ENCODE measurements around the gene CDYL2.

Gene CDYL2

DNA sequence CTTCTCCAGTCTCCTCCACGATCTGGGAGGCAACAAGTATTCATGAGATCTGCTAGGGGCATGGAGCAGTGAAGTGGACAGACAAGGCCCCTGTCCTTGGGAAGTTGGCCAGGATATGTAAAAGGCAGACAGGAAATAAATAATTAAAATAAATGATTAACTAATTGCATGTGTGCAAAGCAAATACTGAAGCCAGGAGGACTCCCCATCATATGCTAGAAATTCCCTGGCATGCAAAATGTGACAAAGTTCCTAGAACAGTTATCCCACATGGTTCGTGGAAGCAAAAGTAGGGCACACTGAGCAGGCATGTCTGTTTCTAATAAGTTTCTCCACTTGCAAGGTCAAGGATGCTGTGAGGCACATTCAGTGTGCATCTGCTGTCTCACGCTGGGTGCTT is 86.8 kb downstream of the CDYL2 start:
- H3K9me3 ChIP-seq (ENCODE audit: control insufficient read depth, low read length) = no peaks in the 10 kb centered on the region
- H3K36me3 ChIP-seq (ENCODE audit: control insufficient read depth, insufficient read depth, low read length) = no peaks in the 10 kb centered on the region
- H3K4me3 ChIP-seq (ENCODE audit: low read length) = no peak overlapping the region
- H3K9ac ChIP-seq (ENCODE audit: low read length) = no peak overlapping the region
- H3K4me1 ChIP-seq (ENCODE audit: control insufficient read depth, insufficient read depth, low read length) = no peaks in the 10 kb centered on the region
- no peaks in the 10 kb centered on the region for H3K27me3 ChIP-seq (ENCODE audit: control insufficient read depth, insufficient read depth, low read length)

DNA sequence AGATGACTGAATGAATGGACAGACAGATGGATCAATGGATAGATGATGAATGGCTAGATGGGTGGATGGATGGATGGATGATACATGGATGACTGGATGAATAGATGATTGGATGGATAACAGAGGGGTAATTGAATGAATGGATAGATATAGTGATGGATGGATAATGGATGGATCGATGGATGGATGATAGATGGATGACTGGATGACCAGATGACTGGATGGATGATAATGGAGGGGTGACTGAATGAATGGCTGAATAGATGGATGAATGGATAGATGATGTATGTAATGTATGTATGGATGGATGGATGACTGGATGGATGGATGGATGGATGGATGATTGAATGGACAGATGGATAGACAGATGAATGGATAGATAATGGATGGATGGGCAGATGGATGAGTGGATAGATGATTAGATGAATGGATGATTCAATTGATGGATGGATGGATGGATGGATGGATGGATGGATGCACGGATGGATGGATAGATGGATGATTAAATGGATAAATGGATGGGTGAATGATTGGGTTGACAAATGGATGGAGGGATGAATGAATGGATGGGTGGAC is 87.7 kb downstream of the CDYL2 start:
- Histone ChIP-seq H3K27me3 (ENCODE audit: control insufficient read depth, insufficient read depth, low read length) (no peaks in the 10 kb centered on the region), H3K9ac (ENCODE audit: low read length) (no peak overlapping the region), H3K36me3 (ENCODE audit: control insufficient read depth, insufficient read depth, low read length) (no peaks in the 10 kb centered on the region), H3K4me1 (ENCODE audit: control insufficient read depth, insufficient read depth, low read length) (no peaks in the 10 kb centered on the region), H3K9me3 (ENCODE audit: control insufficient read depth, low read length) (no peaks in the 10 kb centered on the region), H3K4me3 (ENCODE audit: low read length) (no peak overlapping the region)

DNA sequence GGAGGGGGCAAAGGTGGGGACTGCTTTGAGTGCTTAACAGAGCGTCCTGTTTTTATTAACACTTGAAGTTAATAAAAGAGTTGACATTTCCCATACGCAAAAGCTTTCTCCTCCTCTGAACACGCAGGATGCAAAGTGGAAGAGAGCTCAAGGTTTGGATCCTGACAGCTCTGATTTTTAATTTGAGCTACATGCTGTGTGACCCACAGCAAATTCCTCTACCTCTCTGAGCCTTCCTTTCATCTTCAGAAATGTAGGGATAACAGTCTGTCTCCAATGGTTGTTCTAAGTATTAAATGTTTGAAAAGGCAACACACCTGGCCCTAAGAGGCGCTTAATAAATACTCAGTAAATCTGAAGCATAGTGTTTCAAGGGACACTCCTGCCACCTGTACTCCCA is 93.0 kb downstream of the CDYL2 start:
- no peaks in the 10 kb centered on the region for H3K9me3 ChIP-seq (ENCODE audit: control insufficient read depth, low read length)
- no peaks in the 10 kb centered on the region for H3K36me3 ChIP-seq (ENCODE audit: control insufficient read depth, insufficient read depth, low read length)
- no peaks in the 10 kb centered on the region for H3K4me1 ChIP-seq (ENCODE audit: control insufficient read depth, insufficient read depth, low read length)
- H3K4me3 ChIP-seq (ENCODE audit: low read length) = no peak overlapping the region
- no peak overlapping the region for H3K9ac ChIP-seq (ENCODE audit: low read length)
- no peaks in the 10 kb centered on the region for H3K27me3 ChIP-seq (ENCODE audit: control insufficient read depth, insufficient read depth, low read length)

DNA sequence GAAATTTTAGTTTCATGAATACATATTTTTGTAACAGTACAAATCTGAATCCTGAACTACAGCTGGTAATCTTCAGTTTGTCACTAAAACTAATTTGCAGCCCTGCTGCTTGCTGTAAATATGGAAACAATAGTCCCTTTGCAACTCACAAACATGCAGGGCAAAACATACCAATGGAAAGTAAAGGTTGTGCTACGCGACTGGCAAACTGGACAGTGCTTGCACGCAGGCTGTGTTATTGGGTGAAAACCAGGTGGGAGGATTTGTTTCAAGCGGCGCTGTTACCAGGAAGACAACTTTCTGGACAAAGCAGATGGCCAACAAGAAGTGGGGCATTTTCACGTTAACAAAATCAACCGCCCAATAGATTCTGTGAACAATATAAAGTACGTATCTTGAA is 93.5 kb downstream of the CDYL2 start:
- H3K36me3 ChIP-seq (ENCODE audit: control insufficient read depth, insufficient read depth, low read length) = no peaks in the 10 kb centered on the region
- no peak overlapping the region for H3K4me3 ChIP-seq (ENCODE audit: low read length)
- H3K27me3 ChIP-seq (ENCODE audit: control insufficient read depth, insufficient read depth, low read length) = no peaks in the 10 kb centered on the region
- no peaks in the 10 kb centered on the region for H3K9me3 ChIP-seq (ENCODE audit: control insufficient read depth, low read length)
- H3K4me1 ChIP-seq (ENCODE audit: control insufficient read depth, insufficient read depth, low read length) = no peaks in the 10 kb centered on the region
- no peak overlapping the region for H3K9ac ChIP-seq (ENCODE audit: low read length)

DNA sequence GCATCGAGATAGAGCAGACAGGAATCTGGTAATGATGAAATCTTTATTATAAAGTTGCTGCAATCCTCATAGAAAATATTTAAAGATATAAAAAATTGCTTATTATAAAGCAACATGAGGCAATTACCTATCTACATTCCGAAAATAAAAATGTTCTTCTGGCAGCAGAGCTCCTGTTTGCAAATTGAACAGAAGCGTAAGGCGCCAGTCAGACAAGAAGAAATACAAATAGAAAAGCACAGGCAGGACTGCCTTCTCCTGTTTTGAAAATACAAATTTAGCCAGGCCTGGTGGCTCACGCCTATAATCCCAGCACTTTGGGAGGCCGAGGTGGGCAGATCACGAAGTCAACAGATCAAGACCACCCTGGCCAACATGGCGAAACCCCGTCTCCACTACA is 95.6 kb downstream of the CDYL2 start:
- Histone ChIP-seq H3K36me3 (ENCODE audit: control insufficient read depth, insufficient read depth, low read length) (no peaks in the 10 kb centered on the region), H3K9me3 (ENCODE audit: control insufficient read depth, low read length) (no peaks in the 10 kb centered on the region), H3K4me3 (ENCODE audit: low read length) (no peak overlapping the region)

DNA sequence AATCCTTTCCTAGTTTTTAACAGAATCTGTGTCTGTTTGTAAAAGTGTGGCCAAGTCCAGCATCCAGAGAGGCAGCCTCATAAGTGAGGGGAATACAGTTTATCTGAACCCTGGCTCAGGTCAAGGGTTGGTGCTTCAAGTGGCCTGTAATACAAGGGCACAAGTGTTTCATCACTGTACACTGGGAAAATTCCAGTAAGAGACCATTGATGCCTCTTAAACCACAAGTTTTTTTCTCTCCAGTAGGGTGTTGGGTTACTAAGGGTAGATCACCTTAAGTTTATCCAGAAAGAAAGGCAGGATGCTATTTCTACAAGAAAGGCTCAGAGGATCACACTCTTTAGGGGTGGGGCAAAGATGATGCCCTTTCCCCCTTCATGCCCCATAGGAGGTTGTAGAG is 96.7 kb downstream of the CDYL2 start:
- Histone ChIP-seq H3K9me3 (ENCODE audit: control insufficient read depth, low read length) (no peaks in the 10 kb centered on the region), H3K9ac (ENCODE audit: low read length) (no peak overlapping the region), H3K4me3 (ENCODE audit: low read length) (no peak overlapping the region), H3K4me1 (ENCODE audit: control insufficient read depth, insufficient read depth, low read length) (no peaks in the 10 kb centered on the region), H3K36me3 (ENCODE audit: control insufficient read depth, insufficient read depth, low read length) (no peaks in the 10 kb centered on the region), H3K27me3 (ENCODE audit: control insufficient read depth, insufficient read depth, low read length) (no peaks in the 10 kb centered on the region)

More for the DNA sequence above, 95.6 kb downstream of the CDYL2 start:
- Histone ChIP-seq H3K27me3 (ENCODE audit: control insufficient read depth, insufficient read depth, low read length) (no peaks in the 10 kb centered on the region), H3K9ac (ENCODE audit: low read length) (no peak overlapping the region), H3K4me1 (ENCODE audit: control insufficient read depth, insufficient read depth, low read length) (no peaks in the 10 kb centered on the region)

DNA sequence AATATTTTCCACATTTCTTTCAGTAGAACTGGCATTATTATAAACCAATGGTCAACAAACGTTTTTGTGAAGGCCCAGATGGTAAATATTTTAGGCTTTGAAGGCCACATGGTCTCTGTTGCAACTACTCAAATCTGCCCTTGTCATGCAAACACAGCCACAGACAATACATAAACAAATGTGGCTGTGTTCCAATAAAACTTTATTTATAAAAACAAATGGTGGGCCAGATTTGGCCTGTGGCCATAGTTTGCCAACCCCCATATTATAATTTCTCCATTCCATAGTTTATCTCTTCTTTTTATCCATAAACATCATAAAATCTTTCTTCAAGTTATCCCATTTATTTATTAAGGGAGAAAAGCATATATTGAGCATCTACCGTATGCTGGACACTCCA is 98.8 kb downstream of the CDYL2 start:
- Histone ChIP-seq H3K4me1 (ENCODE audit: control insufficient read depth, insufficient read depth, low read length) (no peaks in the 10 kb centered on the region), H3K9ac (ENCODE audit: low read length) (no peak overlapping the region), H3K9me3 (ENCODE audit: control insufficient read depth, low read length) (no peaks in the 10 kb centered on the region), H3K36me3 (ENCODE audit: control insufficient read depth, insufficient read depth, low read length) (no peaks in the 10 kb centered on the region), H3K4me3 (ENCODE audit: low read length) (no peak overlapping the region), H3K27me3 (ENCODE audit: control insufficient read depth, insufficient read depth, low read length) (no peaks in the 10 kb centered on the region)

DNA sequence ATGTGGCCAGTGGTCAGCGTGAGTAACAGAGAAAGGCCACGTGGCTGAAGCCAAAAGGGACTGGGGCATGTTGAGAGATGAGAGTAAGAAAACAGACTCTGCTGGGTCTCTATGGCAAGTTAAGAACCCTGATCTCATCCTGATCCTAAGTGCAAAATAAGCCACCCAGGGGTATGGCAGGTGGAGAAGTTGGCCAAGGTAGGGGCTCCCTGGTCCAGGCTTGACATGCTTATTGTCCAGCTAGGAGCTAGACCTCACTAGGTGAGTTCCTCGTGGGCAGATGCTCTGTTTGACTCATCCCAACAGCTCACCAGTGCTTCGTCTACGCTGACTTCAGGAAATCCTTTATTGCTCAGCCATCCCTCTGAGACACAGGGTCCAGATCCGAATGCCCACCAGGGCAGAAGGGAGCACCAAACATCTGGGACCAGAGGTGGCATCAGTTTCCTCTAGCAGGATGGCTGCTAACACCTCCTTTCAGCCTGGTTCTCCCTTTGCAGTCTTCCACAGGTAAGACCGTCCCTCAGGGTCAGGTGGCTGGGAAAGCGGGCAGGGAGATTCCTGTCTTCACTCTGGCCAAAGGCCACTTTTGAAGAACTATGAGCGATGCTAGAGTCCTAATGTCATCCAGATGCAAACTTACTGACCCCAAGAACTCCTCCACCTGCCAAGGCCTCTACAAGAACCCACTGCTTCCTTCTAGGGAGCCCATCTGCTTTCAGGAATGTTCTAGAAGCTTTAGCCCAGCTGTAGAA is 99.5 kb downstream of the CDYL2 start:
- Histone ChIP-seq H3K36me3 (ENCODE audit: control insufficient read depth, insufficient read depth, low read length) (no peaks in the 10 kb centered on the region), H3K4me3 (ENCODE audit: low read length) (no peak overlapping the region), H3K9ac (ENCODE audit: low read length) (no peak overlapping the region), H3K4me1 (ENCODE audit: control insufficient read depth, insufficient read depth, low read length) (no peaks in the 10 kb centered on the region), H3K27me3 (ENCODE audit: control insufficient read depth, insufficient read depth, low read length) (no peaks in the 10 kb centered on the region), H3K9me3 (ENCODE audit: control insufficient read depth, low read length) (no peaks in the 10 kb centered on the region)

DNA sequence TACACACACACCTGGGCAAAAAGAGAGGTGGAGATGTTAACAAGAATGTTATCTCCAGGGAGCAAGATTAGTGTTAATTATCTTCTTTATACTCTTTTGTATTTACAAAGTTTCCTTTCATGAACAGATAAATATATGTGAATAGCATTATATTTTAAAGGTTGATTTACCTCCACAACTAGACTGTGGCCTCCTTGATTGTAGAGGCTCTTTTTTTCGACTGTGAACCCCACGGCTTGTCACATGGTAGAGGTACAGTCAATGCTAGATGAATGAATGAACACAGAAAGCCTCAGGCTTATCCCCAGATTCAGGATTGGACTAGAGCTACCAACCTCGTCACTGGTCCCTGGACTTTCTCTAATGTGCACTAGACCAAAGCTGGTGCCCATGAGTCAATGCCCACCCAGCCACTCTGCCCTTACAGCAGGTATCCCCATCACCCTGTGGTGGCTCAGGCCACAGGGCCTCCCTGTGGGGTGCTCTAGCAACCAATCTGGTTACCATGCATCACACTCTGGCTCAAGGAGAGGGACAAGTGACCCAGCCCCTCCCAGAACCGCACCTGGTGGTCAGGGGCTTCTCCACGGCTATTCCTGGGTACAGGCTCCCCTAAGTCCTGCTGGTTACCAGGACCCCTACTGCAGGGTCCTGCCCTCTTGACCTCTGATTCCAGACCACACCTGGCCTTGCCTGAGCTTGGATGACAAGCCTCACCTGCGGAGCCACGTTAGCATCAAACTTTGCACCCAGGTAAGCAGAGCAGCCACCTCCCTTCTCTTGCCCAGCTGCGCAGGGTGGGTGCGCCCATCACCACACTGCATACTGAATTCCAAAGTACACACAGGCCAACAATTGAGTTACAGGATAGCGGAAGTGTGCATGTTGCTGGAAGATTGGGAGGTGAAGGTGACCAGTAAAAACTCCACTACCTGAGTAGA is 101.0 kb downstream of the CDYL2 start:
- Histone ChIP-seq H3K9me3 (ENCODE audit: control insufficient read depth, low read length) (no peaks in the 10 kb centered on the region), H3K4me3 (ENCODE audit: low read length) (no peak overlapping the region), H3K27me3 (ENCODE audit: control insufficient read depth, insufficient read depth, low read length) (no peaks in the 10 kb centered on the region), H3K36me3 (ENCODE audit: control insufficient read depth, insufficient read depth, low read length) (no peaks in the 10 kb centered on the region), H3K9ac (ENCODE audit: low read length) (no peak overlapping the region), H3K4me1 (ENCODE audit: control insufficient read depth, insufficient read depth, low read length) (no peaks in the 10 kb centered on the region)

DNA sequence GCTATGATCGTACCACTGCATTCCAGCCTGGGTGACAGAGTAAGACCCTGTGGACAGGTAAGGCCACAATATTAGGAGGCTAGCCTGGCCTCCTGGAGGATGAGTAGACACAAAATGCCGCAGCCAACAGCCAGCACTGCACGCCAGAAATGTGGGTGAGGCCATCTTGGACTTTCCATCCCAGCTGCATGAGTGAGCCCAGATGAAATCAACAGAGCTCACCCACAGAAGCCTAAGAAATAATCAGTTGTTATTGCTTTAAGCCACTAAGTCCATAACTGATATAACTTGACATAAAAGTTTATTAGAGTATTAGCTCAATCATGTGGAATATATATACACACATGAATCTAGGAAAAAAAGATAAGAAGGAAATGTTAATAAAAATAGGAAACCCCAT is 101.7 kb downstream of the CDYL2 start:
- H3K36me3 ChIP-seq (ENCODE audit: control insufficient read depth, insufficient read depth, low read length) = no peaks in the 10 kb centered on the region
- no peaks in the 10 kb centered on the region for H3K9me3 ChIP-seq (ENCODE audit: control insufficient read depth, low read length)
- H3K9ac ChIP-seq (ENCODE audit: low read length) = no peak overlapping the region
- no peaks in the 10 kb centered on the region for H3K4me1 ChIP-seq (ENCODE audit: control insufficient read depth, insufficient read depth, low read length)
- no peaks in the 10 kb centered on the region for H3K27me3 ChIP-seq (ENCODE audit: control insufficient read depth, insufficient read depth, low read length)
- no peak overlapping the region for H3K4me3 ChIP-seq (ENCODE audit: low read length)

DNA sequence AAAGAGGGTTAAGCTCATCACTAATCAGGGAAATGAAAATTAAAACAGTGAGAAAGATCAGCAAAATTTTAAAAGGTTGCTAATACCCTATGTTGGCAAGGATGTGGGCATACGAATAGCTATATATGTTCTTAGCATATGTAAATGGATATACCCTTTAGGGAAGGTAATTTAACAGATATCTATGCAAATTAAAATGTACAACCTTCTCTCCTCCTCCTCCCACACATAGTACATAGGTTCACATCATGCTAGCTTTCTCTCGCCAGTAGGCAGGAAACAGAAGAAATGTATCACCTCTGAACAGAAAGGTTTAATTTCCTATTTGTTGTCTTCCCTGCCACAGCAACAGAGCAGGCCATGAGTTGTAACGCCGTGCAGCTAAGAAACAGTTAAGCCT is 103.8 kb downstream of the CDYL2 start:
- Histone ChIP-seq H3K27me3 (ENCODE audit: control insufficient read depth, insufficient read depth, low read length) (no peaks in the 10 kb centered on the region), H3K4me1 (ENCODE audit: control insufficient read depth, insufficient read depth, low read length) (no peaks in the 10 kb centered on the region), H3K36me3 (ENCODE audit: control insufficient read depth, insufficient read depth, low read length) (no peaks in the 10 kb centered on the region), H3K4me3 (ENCODE audit: low read length) (no peak overlapping the region), H3K9ac (ENCODE audit: low read length) (no peak overlapping the region), H3K9me3 (ENCODE audit: control insufficient read depth, low read length) (no peaks in the 10 kb centered on the region)

DNA sequence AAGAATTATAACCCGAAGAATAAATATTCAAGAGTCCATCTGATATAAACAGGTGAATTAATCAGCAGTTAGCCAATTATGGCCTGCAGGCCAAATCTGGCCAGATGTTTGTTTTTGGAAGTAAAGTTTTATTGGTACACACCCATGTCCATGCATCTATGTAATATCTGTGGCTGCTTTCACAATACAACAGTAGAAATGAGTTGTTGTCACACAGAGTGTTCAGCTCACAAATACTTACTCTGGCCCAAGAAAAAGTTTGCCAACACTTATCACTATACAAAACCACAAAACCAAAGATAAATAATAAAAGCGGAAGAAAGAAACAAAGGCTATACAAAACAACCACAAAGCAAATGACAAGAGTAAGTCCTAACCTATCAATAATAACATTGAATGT is 109.4 kb downstream of the CDYL2 start:
- H3K4me3 ChIP-seq (ENCODE audit: low read length) = no peak overlapping the region
- no peak overlapping the region for H3K9ac ChIP-seq (ENCODE audit: low read length)
- no peaks in the 10 kb centered on the region for H3K9me3 ChIP-seq (ENCODE audit: control insufficient read depth, low read length)

More for the DNA sequence above, 109.4 kb downstream of the CDYL2 start:
- H3K27me3 ChIP-seq (ENCODE audit: control insufficient read depth, insufficient read depth, low read length) = no peaks in the 10 kb centered on the region
- H3K4me1 ChIP-seq (ENCODE audit: control insufficient read depth, insufficient read depth, low read length) = no peaks in the 10 kb centered on the region
- no peaks in the 10 kb centered on the region for H3K36me3 ChIP-seq (ENCODE audit: control insufficient read depth, insufficient read depth, low read length)
